Kidney (tissue), 14 donors: Measurements from ENCODE around the gene MYO15A. TPM values are rescaled to one million over a fixed set of nuclear protein-coding genes. Genes with fewer than 3 reads are reported as not detected.

ENCODE experiments used
- DNase-seq, 5 donors: peaks; one replicate each; pipeline ENCODE4 v3.0.0-alpha.2; 2013 to 2020
- FAIRE-seq: peaks from 2 replicates; lab custom pipeline; 2012; peaks lifted over from hg19 to GRCh38; lab: Jason Lieb, UNC
- H3K27ac ChIP-seq, 2 donors: one replicate each; pipeline ENCODE4 v1.7.0; 2013; ENCODE audit warnings: low read depth in 2 of 2, low read length in 2 of 2, inconsistent platforms in 1 of 2
- H3K27me3 ChIP-seq: one replicate; pipeline ENCODE4 v1.7.1; 2013; ENCODE audit warnings: low read length, inconsistent platforms; ENCODE audit not compliant: control insufficient read depth, insufficient read depth
- H3K36me3 ChIP-seq, 3 donors: one replicate each; pipeline versions ENCODE4 v1.7.0 to v1.7.1; 2013; ENCODE audit warnings: low read length in 3 of 3, control low read depth in 1 of 3, inconsistent platforms in 1 of 3; ENCODE audit not compliant: insufficient read depth in 3 of 3, control insufficient read depth in 2 of 3
- H3K4me1 ChIP-seq, 3 donors: one replicate each; pipeline versions ENCODE4 v1.7.0 to v1.7.1; 2013; ENCODE audit warnings: low read length in 3 of 3, inconsistent platforms in 1 of 3, low read depth in 1 of 3; ENCODE audit not compliant: control insufficient read depth in 2 of 3, insufficient read depth in 2 of 3
- H3K4me3 ChIP-seq, 3 donors: one replicate each; pipeline versions ENCODE4 v1.7.0 to v1.8.1; 2013; ENCODE audit warnings: low read length in 3 of 3, control low read depth in 1 of 3, inconsistent platforms in 1 of 3
- H3K9ac ChIP-seq, 3 donors: one replicate each; pipeline versions ENCODE4 v1.7.0 to v1.7.1; 2013; ENCODE audit warnings: low read length in 3 of 3, control low read depth in 1 of 3, inconsistent platforms in 1 of 3
- H3K9me3 ChIP-seq, 3 donors: one replicate each; pipeline versions ENCODE4 v1.7.0 to v1.7.1; 2013; ENCODE audit warnings: low read length in 3 of 3, control low read depth in 1 of 3, inconsistent platforms in 1 of 3; ENCODE audit not compliant: control insufficient read depth in 2 of 3, insufficient read depth in 1 of 3
- CTCF ChIP-seq: IDR thresholded peaks from 3 replicates; pipeline ENCODE4 v1.5.1; 2012; ENCODE audit warnings: mild to moderate bottlenecking, moderate library complexity, borderline replicate concordance; ENCODE audit not compliant: insufficient read depth; ENCODE audit errors: extremely low read depth
- intact Hi-C: fragments of 100-400 bp; cut with DNase I; formaldehyde crosslinking; loops from one replicate; pipeline ENCODE4 v1.11.1; 2022
- polyA plus RNA-seq: library from polyadenylated mRNA; stranded (reverse); fragments of 350-450 nt; fragmentation: Illumina TruSeq; extraction: RNeasy Lipid Tissue Mini Kit (QIAGEN cat#74804); gene quantifications from one replicate; pipeline ENCODE4 v1.2.3, GENCODE V29; 2014; ENCODE audit warnings: low read depth, low replicate concordance; ENCODE audit not compliant: insufficient read depth
- total RNA-seq: library from RNA; stranded (reverse); fragmentation: NEBNext Ultra II Directional; extraction: Animal tissue kit (Norgen Biotek cat#: 25700); gene quantifications from one replicate; pipeline ENCODE4 v1.2.1, GENCODE V29; 2021
- donor health status: control.
- donor health status: control.
- donor health status: control.
- donor health status: control.
- donor health status: control.
- donor health status: DM: yes; HTN: yes; CAD: no.
- donor health status: Normal renal cell carcinoma (clear cell type).

Gene MYO15A
- total and polyA plus RNA-seq, 2 donors from 2014 or later, result 0.80 to 1.3 TPM

GRCh38 chr17:18089613-18090012, 18.9 kb upstream of the MYO15A start:
- Histone ChIP-seq H3K27me3 (no peaks in the 10 kb centered on the region), H3K4me1 (peaks cover 0 to 5% (median 0%) of the 10 kb centered on the region in 3 donors), H3K36me3 (peaks cover 0 to 12% (median 0%) of the 10 kb centered on the region in 3 donors), H3K4me3 (no peak overlapping the region), H3K9ac (no peak overlapping the region), H3K27ac (no peak overlapping the region), H3K9me3 (no peaks in the 10 kb centered on the region)
- TF ChIP-seq CTCF, result no peak
- FAIRE-seq, result no peak
- intact Hi-C loops, result no loop called here
- DNase-seq, result peak in 1 of 5 donors; percentile 13

- H3K4me3 ChIP-seq, result no peak overlapping the region
- no peaks in the 10 kb centered on the region for H3K9me3 ChIP-seq
- FAIRE-seq (no peak), DNase-seq (peak in 1 of 5 donors; percentile 38)
- no peak for TF ChIP-seq CTCF
- intact Hi-C loops, result no loop called here
- H3K27me3 ChIP-seq, result no peaks in the 10 kb centered on the region
- no peak overlapping the region for H3K9ac ChIP-seq
- peaks cover 2 to 25% (median 18%) of the 10 kb centered on the region in 3 donors for H3K36me3 ChIP-seq
- no peak overlapping the region for H3K27ac ChIP-seq
- H3K4me1 ChIP-seq, result no peaks in the 10 kb centered on the region
Measured at GRCh38 chr17:18093616-18094408, 14.7 kb upstream of the MYO15A start.

GRCh38 chr17:18094409-18094807, 14.1 kb upstream of the MYO15A start:
- Histone ChIP-seq H3K36me3 (peaks cover 2 to 31% (median 22%) of the 10 kb centered on the region in 3 donors), H3K27me3 (no peaks in the 10 kb centered on the region), H3K9me3 (no peaks in the 10 kb centered on the region), H3K9ac (no peak overlapping the region), H3K4me3 (no peak overlapping the region), H3K4me1 (no peaks in the 10 kb centered on the region), H3K27ac (no peak overlapping the region)
- FAIRE-seq (no peak), DNase-seq (no peak)
- no peak for TF ChIP-seq CTCF
- intact Hi-C loops, result no loop called here
